Large intestine (tissue), 3 donors: ENCODE data around the gene BCAS1. TPM values are rescaled to one million over a fixed set of nuclear protein-coding genes. Genes with fewer than 3 reads are reported as not detected.

Experiments
- DNase-seq, 2 donors: peaks; one replicate each; pipeline versions ENCODE4 v3.0.0 to v3.0.0-alpha.2; 2013
- H3K27ac ChIP-seq: one replicate; pipeline ENCODE4 v1.5.1; 2013; ENCODE audit warnings: low read length
- H3K27me3 ChIP-seq: 2 replicates; pipeline ENCODE4 v1.6.1; 2013; ENCODE audit warnings: low read length; ENCODE audit not compliant: control insufficient read depth, insufficient read depth
- H3K36me3 ChIP-seq: 2 replicates; pipeline ENCODE4 v1.6.1; 2013; ENCODE audit warnings: low read length; ENCODE audit not compliant: control insufficient read depth, insufficient read depth
- H3K4me1 ChIP-seq: one replicate; pipeline ENCODE4 v1.6.1; 2013; ENCODE audit warnings: low read length; ENCODE audit not compliant: control insufficient read depth, insufficient read depth
- H3K4me3 ChIP-seq: one replicate; pipeline ENCODE4 v1.5.1; 2013; ENCODE audit warnings: low read length
- H3K9me3 ChIP-seq: one replicate; pipeline ENCODE4 v1.6.1; 2013; ENCODE audit warnings: mild to moderate bottlenecking, low read depth, low read length, moderate library complexity; ENCODE audit not compliant: control insufficient read depth
- WGBS: methylation state at CpG from one replicate; pipeline ENCODE4 v1.1.5; 2013; ENCODE audit warnings: low lambda C conversion rate; ENCODE audit not compliant: insufficient coverage; 5-methylcytosine and 5-hydroxymethylcytosine counted together
- polyA plus RNA-seq: library from polyadenylated mRNA; unstranded; fragments of 120-200 nt; gene quantifications from one replicate; pipeline ENCODE4 v1.2.1, GENCODE V29; 2013

The BCAS1 gene
- polyA plus RNA-seq, 1 donor, result 29.2 TPM

GRCh38 chr20:54103067-54103761 is 32.8 kb upstream of the BCAS1 start:
- Histone ChIP-seq H3K27me3 (no peaks in the 10 kb centered on the region), H3K4me1 (peaks cover 17% of the 10 kb centered on the region), H3K27ac (peak overlapping the region; percentile 77), H3K36me3 (no peaks in the 10 kb centered on the region), H3K9me3 (no peaks in the 10 kb centered on the region), H3K4me3 (no peak overlapping the region)
- 30% methylated on average over 6 of the region's 11 CpGs for WGBS
- peak; percentile 79 to 80 for DNase-seq

GRCh38 chr20:54102543-54102942 is 32.1 kb upstream of the BCAS1 start:
- WGBS, result no CpG with 5 or more reads among the region's 2 CpGs
- no peak overlapping the region for H3K4me3 ChIP-seq
- no peak for DNase-seq

GRCh38 chr20:54100563-54100962 is 30.2 kb upstream of the BCAS1 start:
- no peak for DNase-seq
- H3K27me3 ChIP-seq, result no peaks in the 10 kb centered on the region
- no peak overlapping the region for H3K27ac ChIP-seq
- H3K36me3 ChIP-seq, result no peaks in the 10 kb centered on the region
- H3K4me3 ChIP-seq, result no peak overlapping the region
- H3K9me3 ChIP-seq, result no peaks in the 10 kb centered on the region
- peaks cover 10% of the 10 kb centered on the region for H3K4me1 ChIP-seq
- WGBS, result 100% methylated on average over 1 of the region's 2 CpGs

More at GRCh38 chr20:54102543-54102942, 32.1 kb upstream of the BCAS1 start:
- no peaks in the 10 kb centered on the region for H3K9me3 ChIP-seq
- no peaks in the 10 kb centered on the region for H3K27me3 ChIP-seq
- H3K27ac ChIP-seq, result no peak overlapping the region
- H3K4me1 ChIP-seq, result peaks cover 10% of the 10 kb centered on the region
- H3K36me3 ChIP-seq, result no peaks in the 10 kb centered on the region

GRCh38 chr20:54099894-54100293 is 29.5 kb upstream of the BCAS1 start:
- peaks cover 10% of the 10 kb centered on the region for H3K4me1 ChIP-seq
- H3K9me3 ChIP-seq, result no peaks in the 10 kb centered on the region
- H3K4me3 ChIP-seq, result no peak overlapping the region
- no peaks in the 10 kb centered on the region for H3K36me3 ChIP-seq
- WGBS, result no CpG with 5 or more reads among the region's 3 CpGs
- no peak for DNase-seq
- no peak overlapping the region for H3K27ac ChIP-seq
- H3K27me3 ChIP-seq, result no peaks in the 10 kb centered on the region

- no peaks in the 10 kb centered on the region for H3K36me3 ChIP-seq
- no peaks in the 10 kb centered on the region for H3K4me1 ChIP-seq
- H3K27ac ChIP-seq, result no peak overlapping the region
- no peaks in the 10 kb centered on the region for H3K9me3 ChIP-seq
- no peaks in the 10 kb centered on the region for H3K27me3 ChIP-seq
- WGBS, result no CpG with 5 or more reads among the region's 3 CpGs
- H3K4me3 ChIP-seq, result no peak overlapping the region
- DNase-seq, result no peak
Observed at GRCh38 chr20:54098047-54098446, 27.7 kb upstream of the BCAS1 start.

GRCh38 chr20:54097236-54097529 is 26.8 kb upstream of the BCAS1 start:
- H3K36me3 ChIP-seq, result no peaks in the 10 kb centered on the region
- no peaks in the 10 kb centered on the region for H3K9me3 ChIP-seq
- no peak for DNase-seq
- H3K4me1 ChIP-seq, result no peaks in the 10 kb centered on the region
- WGBS, result 100% methylated on average over 1 of the region's 2 CpGs
- H3K27ac ChIP-seq, result no peak overlapping the region
- no peak overlapping the region for H3K4me3 ChIP-seq
- H3K27me3 ChIP-seq, result no peaks in the 10 kb centered on the region

- DNase-seq, result no peak
- WGBS, result no CpG with 5 or more reads among the region's 1 CpG
- Histone ChIP-seq H3K27me3 (no peaks in the 10 kb centered on the region), H3K9me3 (no peaks in the 10 kb centered on the region), H3K36me3 (no peaks in the 10 kb centered on the region), H3K4me3 (no peak overlapping the region), H3K27ac (no peak overlapping the region), H3K4me1 (no peaks in the 10 kb centered on the region)
Observed at GRCh38 chr20:54095824-54096223, 25.4 kb upstream of the BCAS1 start.

GRCh38 chr20:54094268-54094580 is 23.8 kb upstream of the BCAS1 start:
- H3K27me3 ChIP-seq, result peaks cover 4% of the 10 kb centered on the region
- no peak overlapping the region for H3K27ac ChIP-seq
- no peaks in the 10 kb centered on the region for H3K9me3 ChIP-seq
- no peaks in the 10 kb centered on the region for H3K4me1 ChIP-seq
- no peak for DNase-seq
- WGBS, result 86% methylated on average over 4 of the region's 5 CpGs
- H3K36me3 ChIP-seq, result no peaks in the 10 kb centered on the region
- no peak overlapping the region for H3K4me3 ChIP-seq

- H3K4me3 ChIP-seq, result no peak overlapping the region
- no peaks in the 10 kb centered on the region for H3K9me3 ChIP-seq
- no peaks in the 10 kb centered on the region for H3K4me1 ChIP-seq
- no peaks in the 10 kb centered on the region for H3K36me3 ChIP-seq
- peaks cover 4% of the 10 kb centered on the region for H3K27me3 ChIP-seq
- DNase-seq, result no peak
- 63% methylated on average over 4 of the region's 9 CpGs for WGBS
- no peak overlapping the region for H3K27ac ChIP-seq
Observed at GRCh38 chr20:54093423-54094267, 23.3 kb upstream of the BCAS1 start.

GRCh38 chr20:54092021-54092420 is 21.6 kb upstream of the BCAS1 start:
- H3K4me3 ChIP-seq, result no peak overlapping the region
- WGBS, result no CpG with 5 or more reads among the region's 2 CpGs
- no peaks in the 10 kb centered on the region for H3K4me1 ChIP-seq
- no peak for DNase-seq
- no peak overlapping the region for H3K27ac ChIP-seq
- H3K36me3 ChIP-seq, result no peaks in the 10 kb centered on the region
- peaks cover 4% of the 10 kb centered on the region for H3K27me3 ChIP-seq
- H3K9me3 ChIP-seq, result no peaks in the 10 kb centered on the region

GRCh38 chr20:54091120-54091480 is 20.7 kb upstream of the BCAS1 start:
- H3K27me3 ChIP-seq, result peaks cover 4% of the 10 kb centered on the region
- DNase-seq, result no peak
- no peaks in the 10 kb centered on the region for H3K9me3 ChIP-seq
- H3K4me1 ChIP-seq, result no peaks in the 10 kb centered on the region
- no peaks in the 10 kb centered on the region for H3K36me3 ChIP-seq
- H3K27ac ChIP-seq, result no peak overlapping the region
- H3K4me3 ChIP-seq, result no peak overlapping the region
- WGBS, result 100% methylated on average over 1 of the region's 6 CpGs
